GM21529 (cell line): Measurements from ENCODE around the gene FAM135A.

ENCODE experiments used
- ATAC-seq: cut with Tn5 transposase; IDR thresholded peaks from one replicate; pipeline ENCODE4 v1.9.1; 2021; ENCODE audit not compliant: unreplicated experiment

FAM135A gene

GRCh38 chr6:70413114-70413991 lies at the start of gene FAM135A:
Gene FAM135A, plus strand, starts transcription at chr6:70413508. Its CDS starts 14,835 bp downstream, at chr6:70428343.
- peak; percentile 84 for ATAC-seq

- no peak for ATAC-seq
Measured at GRCh38 chr6:70363741-70364493, 49.4 kb upstream of the FAM135A start.

GRCh38 chr6:70369332-70369950 lies 43.9 kb upstream of the FAM135A start:
- ATAC-seq = peak; percentile 87

- ATAC-seq = no peak
Measured at GRCh38 chr6:70370496-70370895, 42.8 kb upstream of the FAM135A start.

- ATAC-seq = peak; percentile 62
Measured at GRCh38 chr6:70371454-70372105, 41.7 kb upstream of the FAM135A start.

GRCh38 chr6:70375166-70375565 lies 38.1 kb upstream of the FAM135A start:
- no peak for ATAC-seq

GRCh38 chr6:70375882-70376281 lies 37.4 kb upstream of the FAM135A start:
- no peak for ATAC-seq

GRCh38 chr6:70376628-70377027 lies 36.7 kb upstream of the FAM135A start:
- ATAC-seq = no peak

GRCh38 chr6:70377372-70377771 lies 35.9 kb upstream of the FAM135A start:
- no peak for ATAC-seq

GRCh38 chr6:70379473-70380013 lies 33.8 kb upstream of the FAM135A start:
- no peak for ATAC-seq

GRCh38 chr6:70380252-70380651 lies 33.1 kb upstream of the FAM135A start:
- ATAC-seq = peak; percentile 93

- ATAC-seq = no peak
Measured at GRCh38 chr6:70380771-70381416, 32.4 kb upstream of the FAM135A start.

GRCh38 chr6:70381417-70381782 lies 31.9 kb upstream of the FAM135A start:
- no peak for ATAC-seq

- ATAC-seq = no peak
Measured at GRCh38 chr6:70385901-70386300, 27.4 kb upstream of the FAM135A start.

- ATAC-seq = no peak
Measured at GRCh38 chr6:70388814-70389213, 24.5 kb upstream of the FAM135A start.

- ATAC-seq = no peak
Measured at GRCh38 chr6:70389261-70389660, 24.0 kb upstream of the FAM135A start.

GRCh38 chr6:70390067-70390466 lies 23.2 kb upstream of the FAM135A start:
- no peak for ATAC-seq

GRCh38 chr6:70391492-70391891 lies 21.8 kb upstream of the FAM135A start:
- ATAC-seq = no peak

GRCh38 chr6:70394518-70395300 lies 18.6 kb upstream of the FAM135A start:
- no peak for ATAC-seq

- ATAC-seq = no peak
Measured at GRCh38 chr6:70395301-70395672, 18.0 kb upstream of the FAM135A start.
